ENCODE data around the gene POGLUT3.

DNA sequence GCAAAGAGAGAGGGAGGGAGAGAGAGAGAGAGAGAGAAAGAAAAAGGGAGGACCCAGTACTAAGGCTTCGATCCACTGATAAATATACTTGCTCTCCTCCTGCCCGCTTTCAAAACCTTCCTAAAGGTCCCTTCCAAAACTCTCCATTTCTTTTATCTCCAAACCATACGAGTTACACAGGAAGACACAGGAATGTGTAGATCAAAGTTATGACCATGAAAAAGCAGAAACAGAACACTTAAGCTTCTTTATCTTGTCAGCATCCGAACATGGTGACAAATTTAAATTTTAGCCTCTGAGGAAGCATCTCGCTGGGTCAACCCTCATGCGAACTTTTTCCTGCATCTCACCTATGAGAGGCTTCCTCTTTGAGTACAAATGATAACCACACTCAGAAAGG, 29.2 kb upstream of the POGLUT3 start:
- TF ChIP-seq, protein P1, sequence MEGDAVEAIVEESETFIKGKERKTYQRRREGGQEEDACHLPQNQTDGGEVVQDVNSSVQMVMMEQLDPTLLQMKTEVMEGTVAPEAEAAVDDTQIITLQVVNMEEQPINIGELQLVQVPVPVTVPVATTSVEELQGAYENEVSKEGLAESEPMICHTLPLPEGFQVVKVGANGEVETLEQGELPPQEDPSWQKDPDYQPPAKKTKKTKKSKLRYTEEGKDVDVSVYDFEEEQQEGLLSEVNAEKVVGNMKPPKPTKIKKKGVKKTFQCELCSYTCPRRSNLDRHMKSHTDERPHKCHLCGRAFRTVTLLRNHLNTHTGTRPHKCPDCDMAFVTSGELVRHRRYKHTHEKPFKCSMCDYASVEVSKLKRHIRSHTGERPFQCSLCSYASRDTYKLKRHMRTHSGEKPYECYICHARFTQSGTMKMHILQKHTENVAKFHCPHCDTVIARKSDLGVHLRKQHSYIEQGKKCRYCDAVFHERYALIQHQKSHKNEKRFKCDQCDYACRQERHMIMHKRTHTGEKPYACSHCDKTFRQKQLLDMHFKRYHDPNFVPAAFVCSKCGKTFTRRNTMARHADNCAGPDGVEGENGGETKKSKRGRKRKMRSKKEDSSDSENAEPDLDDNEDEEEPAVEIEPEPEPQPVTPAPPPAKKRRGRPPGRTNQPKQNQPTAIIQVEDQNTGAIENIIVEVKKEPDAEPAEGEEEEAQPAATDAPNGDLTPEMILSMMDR (IDR thresholded peaks at IDR 0.05) = no peak
- no peak for TF ChIP-seq EP300 (IDR thresholded peaks at IDR 0.05)

Data from gastroesophageal sphincter (tissue), 3 donors.